SK-N-SH (cell line): ENCODE measurements around the gene PMF1. TPM values are rescaled to one million over a fixed set of nuclear protein-coding genes. Genes with fewer than 3 reads are reported as not detected.
"Not testable (repeated sequence)": the region's sequence is repeated elsewhere in the genome, so short reads cannot be mapped to it uniquely, and the experiment has no call there.

Source experiments
- CTCF ChIA-PET: fragments of 300-600, 350-600 bp; formaldehyde crosslinking; extraction: SDS; loops from one replicate; lab custom pipeline; 2021; lab: Yijun Ruan, JAX
- POLR2A ChIA-PET: fragments of 350-600 bp; sonication (Branson Sonifier 250); formaldehyde crosslinking; extraction: SDS; loops from one replicate; lab custom pipeline; 2020; ENCODE audit warnings: antibody characterized with exemption, inconsistent platforms; lab: Yijun Ruan, JAX
- DNase-seq: peaks from one replicate; pipeline ENCODE4 v3.0.0; 2012
- H2AFZ ChIP-seq: fragments of 200-600 bp; sonication (generic); 2 replicates; pipeline ENCODE4 v1.8.1; 2016; ENCODE audit warnings: antibody characterized with exemption, mild to moderate bottlenecking, low read depth
- H3F3A ChIP-seq: fragments of 200-600 bp; sonication (generic); replicated peaks from 2 replicates; pipeline ENCODE3; 2016; ENCODE audit warnings: antibody characterized with exemption, mild to moderate bottlenecking; ENCODE audit not compliant: insufficient read depth
- H3K27ac ChIP-seq, 2 experiments: fragments of 200-500 bp in 1 of 2; fragments of 200-600 bp in 1 of 2; sonication (Bioruptor generic) in 1 of 2; sonication (generic), shearing (Covaris generic) in 1 of 2; 2 replicates each; pipeline versions ENCODE4 v1.5.1 to v1.6.1; 2014 to 2016; ENCODE audit warnings: low read depth in 2 of 2, inconsistent platforms in 1 of 2, low read length in 1 of 2, mild to moderate bottlenecking in 1 of 2, mixed read lengths in 1 of 2
- H3K27me3 ChIP-seq: fragments of 200-600 bp; sonication (generic), shearing (Covaris generic); 2 replicates; pipeline ENCODE4 v1.6.1; 2016; ENCODE audit warnings: mixed run types; ENCODE audit not compliant: insufficient read depth
- H3K36me3 ChIP-seq, 2 experiments: fragments of 200-500 bp in 1 of 2; fragments of 200-600 bp in 1 of 2; sonication (Bioruptor generic) in 1 of 2; sonication (generic) in 1 of 2; replicated peaks in 1 of 2; 2 replicates each; pipeline versions ENCODE3 to v1.5.1; 2014 to 2016; ENCODE audit warnings: low read length in 1 of 2, mild to moderate bottlenecking in 1 of 2; ENCODE audit not compliant: insufficient read depth in 2 of 2, control insufficient read depth in 1 of 2
- H3K4me1 ChIP-seq, 2 experiments: fragments of 200-500 bp in 1 of 2; fragments of 200-600 bp in 1 of 2; sonication (Bioruptor generic) in 1 of 2; sonication (generic), shearing (Covaris generic) in 1 of 2; 2 replicates each; pipeline versions ENCODE4 v1.5.1 to v1.6.1; 2014 to 2016; ENCODE audit warnings: low read depth in 1 of 2, low read length in 1 of 2, mixed run types in 1 of 2; ENCODE audit not compliant: insufficient read depth in 2 of 2, control insufficient read depth in 1 of 2
- H3K4me2 ChIP-seq: fragments of 200-600 bp; sonication (generic), shearing (Covaris generic); 2 replicates; pipeline ENCODE4 v1.6.1; 2017; ENCODE audit warnings: mixed run types
- H3K4me3 ChIP-seq, 2 experiments: fragments of 200-500 bp in 1 of 2; fragments of 200-600 bp in 1 of 2; sonication (Bioruptor generic) in 1 of 2; sonication (generic), shearing (Covaris generic) in 1 of 2; 2 replicates each; pipeline versions ENCODE4 v1.5.1 to v1.8.1; 2014 to 2016; ENCODE audit warnings: low read depth in 2 of 2, inconsistent platforms in 1 of 2, low read length in 1 of 2, mild to moderate bottlenecking in 1 of 2, mixed read lengths in 1 of 2, moderate library complexity in 1 of 2
- H3K79me2 ChIP-seq: fragments of 200-600 bp; sonication (generic); 2 replicates; pipeline ENCODE4 v1.8.1; 2017; ENCODE audit warnings: mild to moderate bottlenecking; ENCODE audit not compliant: insufficient read depth
- H3K9ac ChIP-seq: fragments of 200-600 bp; sonication (generic); 2 replicates; pipeline ENCODE4 v1.6.1; 2017; ENCODE audit warnings: mixed run types
- H3K9me2 ChIP-seq: fragments of 200-600 bp; sonication (generic); 2 replicates; pipeline ENCODE4 v1.6.1; 2017; ENCODE audit warnings: mixed run types
- H3K9me3 ChIP-seq: fragments of 200-600 bp; sonication (generic); 2 replicates; pipeline ENCODE4 v1.6.1; 2017; ENCODE audit warnings: mixed run types, mild to moderate bottlenecking, moderate library complexity
- H4K20me1 ChIP-seq: fragments of 200-600 bp; sonication (generic); 2 replicates; pipeline ENCODE4 v1.6.1; 2017; ENCODE audit warnings: mild to moderate bottlenecking, mixed run types; ENCODE audit not compliant: insufficient read depth
- WGBS: methylation state at CpG from one replicate; pipeline ENCODE4 v1.1.6; 2017; ENCODE audit warnings: low lambda C conversion rate; 5-methylcytosine and 5-hydroxymethylcytosine counted together
- polyA plus RNA-seq, 3 experiments: library from polyadenylated mRNA; depleted of rRNA; stranded (reverse); fragments of >200 nt; gene quantifications; 2 replicates each; pipeline ENCODE4 v1.2.3, GENCODE V29; 2012

The PMF1 gene
- polyA plus RNA-seq, 1 of the 3 experiments (the other 2 are of a cell fraction) = 89.5 TPM

GRCh38 chr1:156181391-156181924, 31.3 kb upstream of the PMF1 start:
- H3F3A ChIP-seq, H3K4me2 ChIP-seq, H3K4me1 ChIP-seq, H3K9me3 ChIP-seq, H3K27me3 ChIP-seq, H4K20me1 ChIP-seq, H3K36me3 ChIP-seq, DNase-seq, H2AFZ ChIP-seq, POLR2A ChIA-PET, H3K9ac ChIP-seq, H3K27ac ChIP-seq, CTCF ChIA-PET, H3K9me2 ChIP-seq, H3K79me2 ChIP-seq, H3K4me3 ChIP-seq: not testable (repeated sequence)
- 69% methylated on average over 8 of the region's 8 CpGs for WGBS

DNA sequence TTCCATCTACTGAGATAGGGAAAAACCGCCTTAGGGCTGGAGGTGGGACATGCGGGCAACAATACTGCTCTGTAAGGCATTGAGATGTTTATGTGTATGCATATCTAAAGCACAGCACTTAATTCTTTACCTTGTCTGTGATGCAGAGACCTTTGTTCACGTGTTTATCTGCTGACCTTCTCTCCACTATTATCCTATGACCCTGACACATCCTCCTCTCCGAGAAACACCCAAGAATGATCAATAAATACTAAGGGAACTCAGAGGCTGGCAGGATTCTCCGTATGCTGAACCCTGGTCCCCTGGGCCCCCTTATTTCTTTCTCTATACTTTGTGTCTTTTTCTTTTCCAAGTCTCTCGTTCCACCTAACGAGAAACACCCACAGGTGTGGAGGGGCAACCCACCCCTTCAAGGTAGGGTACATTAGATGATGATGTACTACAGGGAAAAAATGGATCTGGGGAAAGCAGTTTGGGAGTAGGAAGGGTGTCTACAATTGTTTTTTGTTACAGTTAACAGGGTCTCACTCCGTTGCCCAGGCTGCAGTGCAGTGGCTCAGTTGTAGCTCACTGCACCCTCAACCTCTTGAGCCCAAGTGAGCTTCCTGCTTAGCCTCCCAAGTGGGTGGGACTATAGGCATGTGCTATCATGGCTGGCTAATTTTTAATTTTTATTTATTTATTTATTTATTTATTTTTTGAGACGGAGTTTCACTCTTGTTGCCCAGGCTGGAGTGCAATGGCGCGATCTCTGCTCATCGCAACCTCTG, 30.6 kb upstream of the PMF1 start:
- H3K4me2 ChIP-seq, H3K27me3 ChIP-seq, H4K20me1 ChIP-seq, H3K79me2 ChIP-seq, H3K9ac ChIP-seq, DNase-seq, CTCF ChIA-PET, H3F3A ChIP-seq, H3K9me2 ChIP-seq, H2AFZ ChIP-seq, H3K4me1 ChIP-seq, H3K36me3 ChIP-seq, H3K9me3 ChIP-seq, POLR2A ChIA-PET, H3K4me3 ChIP-seq, H3K27ac ChIP-seq: not testable (repeated sequence)
- 88% methylated on average over 12 of the region's 12 CpGs for WGBS

DNA sequence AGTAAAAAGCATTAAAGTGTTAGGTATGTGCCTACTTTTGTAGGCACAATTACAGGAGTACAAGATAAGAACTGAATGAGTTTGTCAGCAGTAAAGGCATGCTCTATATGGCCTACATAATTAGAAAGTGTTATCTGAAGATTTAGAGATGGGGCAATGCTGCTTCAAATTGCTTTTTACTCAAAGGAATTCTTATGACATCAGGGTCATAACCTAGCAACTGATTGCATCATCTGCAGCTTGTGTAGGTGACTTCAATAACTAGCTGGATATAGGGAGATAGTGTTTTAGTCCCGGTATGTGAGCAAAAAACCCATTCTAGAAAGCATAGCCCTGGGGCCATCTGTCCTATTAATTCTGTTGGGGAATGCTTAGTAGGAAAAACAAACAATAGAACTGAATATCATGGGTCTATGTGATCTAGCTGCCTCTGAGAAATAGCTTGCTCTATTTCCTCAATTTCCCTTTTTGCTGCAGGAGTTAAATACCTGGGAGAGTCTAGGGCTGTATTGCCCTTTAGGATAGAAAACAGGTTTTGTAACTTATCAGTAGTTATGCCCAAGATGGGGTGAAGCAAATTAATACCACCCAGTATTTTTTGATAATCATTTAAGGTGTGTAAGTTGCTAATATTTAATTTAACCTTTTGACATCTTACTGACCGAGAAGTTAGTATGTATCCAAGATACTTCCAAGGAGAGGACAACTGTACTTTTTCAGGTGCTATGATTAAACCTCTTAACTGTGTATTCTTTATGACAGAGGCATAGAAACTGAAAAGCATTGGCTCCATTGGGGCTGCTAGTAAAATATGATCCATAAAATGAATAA, 26.2 kb upstream of the PMF1 start:
- WGBS = 57% methylated on average over 2 of the region's 2 CpGs
- DNase-seq, H3K9ac ChIP-seq, POLR2A ChIA-PET, H3K9me3 ChIP-seq, H2AFZ ChIP-seq, H3K4me3 ChIP-seq, H3K36me3 ChIP-seq, H3K4me2 ChIP-seq, H3K27ac ChIP-seq, H3K9me2 ChIP-seq, H3F3A ChIP-seq, H3K4me1 ChIP-seq, H3K27me3 ChIP-seq, H3K79me2 ChIP-seq, H4K20me1 ChIP-seq: not testable (repeated sequence)
- CTCF ChIA-PET = interaction anchor here (0.6 to 2.0 kb wide), 3 partner anchors 39 to 45 kb away, joined by 3 to 5 read pairs (median 4); no protein-coding TSS in a partner anchor

DNA sequence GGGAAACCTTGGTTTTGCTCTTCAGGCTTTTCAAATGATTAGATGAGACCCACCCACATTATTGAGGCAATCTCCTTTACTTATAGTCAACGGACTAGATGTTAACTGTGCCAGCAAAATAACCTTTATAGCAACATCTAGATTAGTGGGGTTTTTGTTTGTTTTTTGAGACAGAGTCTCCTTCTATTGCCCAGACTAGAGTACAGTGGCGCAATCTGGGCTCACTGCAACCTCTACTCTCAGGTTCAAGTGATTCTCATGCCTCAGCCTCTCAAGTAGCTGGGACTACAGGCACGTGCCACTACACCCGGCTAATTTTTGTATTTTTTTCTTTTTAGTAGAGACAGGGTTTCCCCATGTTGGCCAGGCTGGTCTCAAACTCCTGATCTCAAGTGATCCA, 22.5 kb upstream of the PMF1 start:
- H3K79me2 ChIP-seq = peaks cover 13% of the 10 kb centered on the region
- 93% methylated on average over 4 of the region's 4 CpGs for WGBS
- H3K4me2 ChIP-seq, H3K9ac ChIP-seq, POLR2A ChIA-PET, H3K36me3 ChIP-seq, H3F3A ChIP-seq, H4K20me1 ChIP-seq, H2AFZ ChIP-seq, H3K9me3 ChIP-seq, H3K9me2 ChIP-seq, H3K27me3 ChIP-seq, H3K4me3 ChIP-seq, H3K27ac ChIP-seq, DNase-seq: not testable (repeated sequence)
- H3K4me1 ChIP-seq = peaks cover 7 to 12% of the 10 kb centered on the region in 2 experiments; a peak in 2 of 4 replicates
- CTCF ChIA-PET = interaction anchor here (1.2 kb wide), 1 partner anchor 35 kb away, joined by 3 read pairs; no protein-coding TSS in a partner anchor
